ENCODE measurements around the gene PSME1. TPM values are rescaled to one million over a fixed set of nuclear protein-coding genes. Genes with fewer than 3 reads are reported as not detected.
A peak's percentile ranks its signal among the peaks of the same experiment; 100 is the strongest.

Gene PSME1
- total and polyA plus RNA-seq, 2 of the 13 experiments (the other 11 are each of a cell fraction or from before 2014, with no cell fraction given), result 159 to 608 TPM

- peak; percentile 76 for TF ChIP-seq ZNF407 (CRISPR knock-in tag; IDR thresholded peaks at IDR 0.05; ENCODE audit: not compliant biosample characterization)
- peak; percentile 99 for TF ChIP-seq MNT (IDR thresholded peaks at IDR 0.05)
- TF ChIP-seq ZNF280B (CRISPR knock-in tag; IDR thresholded peaks at IDR 0.05; ENCODE audit: borderline replicate concordance), result no peak
- TF ChIP-seq ELK4 (CRISPR knock-in tag; IDR thresholded peaks at IDR 0.05; ENCODE audit: borderline replicate concordance), result no peak; the same call in 1 of the 2 replicates
- TF ChIP-seq IRF9 (CRISPR knock-in tag; IDR thresholded peaks at IDR 0.05; ENCODE audit: borderline replicate concordance), result peak; percentile 99
- peak; percentile 95; the same call in 1 of the 2 replicates for TF ChIP-seq EHMT2 (IDR thresholded peaks at IDR 0.05; ENCODE audit: borderline replicate concordance, low read depth, low read length)
- TF ChIP-seq SRY (CRISPR knock-in tag; IDR thresholded peaks at IDR 0.05), result no peak
- TF ChIP-seq MLX (CRISPR knock-in tag; IDR thresholded peaks at IDR 0.05), result peak; percentile 97
- TF ChIP-seq MEIS1 (CRISPR knock-in tag; IDR thresholded peaks at IDR 0.05; ENCODE audit: borderline replicate concordance), result peak; percentile 77
- TF ChIP-seq MAFF (IDR thresholded peaks at IDR 0.05; ENCODE audit: low read depth, low read length), result 0 out of 2 replicates have a peak, but pooled peaks have one; percentile 7
- 0 out of 2 replicates have a peak, but pooled peaks have one; percentile 80 for TF ChIP-seq SMARCC2 (IDR thresholded peaks at IDR 0.05)
Measured at GRCh38 chr14:24095271-24096068, 40.5 kb upstream of the PSME1 start (continued).

All from HepG2 (cell line).